SIG-M5 (cell line): ENCODE results near the gene NKD2.
"Not testable (repeated sequence)": the region's sequence is repeated elsewhere in the genome, so short reads cannot be mapped to it uniquely, and the experiment has no call there.

Experiments used
- DNase-seq: peaks from one replicate; lab custom pipeline; 2025; lab: John Stamatoyannopoulos, UW

NKD2 gene

GRCh38 chr5:1058083-1058945, 49.7 kb downstream of the NKD2 start:
- DNase-seq, result no peak

GRCh38 chr5:1058988-1059883, 50.6 kb downstream of the NKD2 start:
- no peak for DNase-seq

GRCh38 chr5:1059884-1060263, 51.3 kb downstream of the NKD2 start:
- DNase-seq, result no peak

GRCh38 chr5:1060535-1060981, 52.0 kb downstream of the NKD2 start:
- DNase-seq, result no peak

- not testable (repeated sequence) for DNase-seq
These were observed 52.7 kb downstream of the NKD2 start for GRCh38 chr5:1061292-1061691.

GRCh38 chr5:1061916-1062315, 53.3 kb downstream of the NKD2 start:
- DNase-seq, result no peak

- DNase-seq, result no peak
These were observed 54.4 kb downstream of the NKD2 start for GRCh38 chr5:1062761-1063568.

GRCh38 chr5:1063661-1064382, 55.2 kb downstream of the NKD2 start:
- DNase-seq, result no peak

GRCh38 chr5:1064383-1065142, 56.0 kb downstream of the NKD2 start:
- no peak for DNase-seq

GRCh38 chr5:1065143-1065750, 56.6 kb downstream of the NKD2 start:
- DNase-seq, result no peak

- DNase-seq, result no peak
These were observed 57.5 kb downstream of the NKD2 start for GRCh38 chr5:1065891-1066650.

GRCh38 chr5:1066676-1067075, 58.1 kb downstream of the NKD2 start:
- DNase-seq, result no peak

- DNase-seq, result no peak
These were observed 58.8 kb downstream of the NKD2 start for GRCh38 chr5:1067141-1068121.

- no peak for DNase-seq
These were observed 59.7 kb downstream of the NKD2 start for GRCh38 chr5:1068204-1068894.

- no peak for DNase-seq
These were observed 60.5 kb downstream of the NKD2 start for GRCh38 chr5:1068895-1069719.

GRCh38 chr5:1069720-1070088, 61.1 kb downstream of the NKD2 start:
- no peak for DNase-seq
